SK-N-SH (cell line): ENCODE measurements around the gene MAT1A. TPM values are rescaled to one million over a fixed set of nuclear protein-coding genes. Genes with fewer than 3 reads are reported as not detected.
"Not testable (repeated sequence)": the region's sequence is repeated elsewhere in the genome, so short reads cannot be mapped to it uniquely, and the experiment has no call there.

Source experiments
- CTCF ChIA-PET: fragments of 300-600, 350-600 bp; formaldehyde crosslinking; extraction: SDS; loops from one replicate; lab custom pipeline; 2021; lab: Yijun Ruan, JAX
- POLR2A ChIA-PET: fragments of 350-600 bp; sonication (Branson Sonifier 250); formaldehyde crosslinking; extraction: SDS; loops from one replicate; lab custom pipeline; 2020; ENCODE audit warnings: antibody characterized with exemption, inconsistent platforms; lab: Yijun Ruan, JAX
- DNase-seq: peaks from one replicate; pipeline ENCODE4 v3.0.0; 2012
- H2AFZ ChIP-seq: fragments of 200-600 bp; sonication (generic); 2 replicates; pipeline ENCODE4 v1.8.1; 2016; ENCODE audit warnings: antibody characterized with exemption, mild to moderate bottlenecking, low read depth
- H3F3A ChIP-seq: fragments of 200-600 bp; sonication (generic); replicated peaks from 2 replicates; pipeline ENCODE3; 2016; ENCODE audit warnings: antibody characterized with exemption, mild to moderate bottlenecking; ENCODE audit not compliant: insufficient read depth
- H3K27ac ChIP-seq, 2 experiments: fragments of 200-500 bp in 1 of 2; fragments of 200-600 bp in 1 of 2; sonication (Bioruptor generic) in 1 of 2; sonication (generic), shearing (Covaris generic) in 1 of 2; 2 replicates each; pipeline versions ENCODE4 v1.5.1 to v1.6.1; 2014 to 2016; ENCODE audit warnings: low read depth in 2 of 2, inconsistent platforms in 1 of 2, low read length in 1 of 2, mild to moderate bottlenecking in 1 of 2, mixed read lengths in 1 of 2
- H3K27me3 ChIP-seq: fragments of 200-600 bp; sonication (generic), shearing (Covaris generic); 2 replicates; pipeline ENCODE4 v1.6.1; 2016; ENCODE audit warnings: mixed run types; ENCODE audit not compliant: insufficient read depth
- H3K36me3 ChIP-seq, 2 experiments: fragments of 200-500 bp in 1 of 2; fragments of 200-600 bp in 1 of 2; sonication (Bioruptor generic) in 1 of 2; sonication (generic) in 1 of 2; replicated peaks in 1 of 2; 2 replicates each; pipeline versions ENCODE3 to v1.5.1; 2014 to 2016; ENCODE audit warnings: low read length in 1 of 2, mild to moderate bottlenecking in 1 of 2; ENCODE audit not compliant: insufficient read depth in 2 of 2, control insufficient read depth in 1 of 2
- H3K4me1 ChIP-seq, 2 experiments: fragments of 200-500 bp in 1 of 2; fragments of 200-600 bp in 1 of 2; sonication (Bioruptor generic) in 1 of 2; sonication (generic), shearing (Covaris generic) in 1 of 2; 2 replicates each; pipeline versions ENCODE4 v1.5.1 to v1.6.1; 2014 to 2016; ENCODE audit warnings: low read depth in 1 of 2, low read length in 1 of 2, mixed run types in 1 of 2; ENCODE audit not compliant: insufficient read depth in 2 of 2, control insufficient read depth in 1 of 2
- H3K4me2 ChIP-seq: fragments of 200-600 bp; sonication (generic), shearing (Covaris generic); 2 replicates; pipeline ENCODE4 v1.6.1; 2017; ENCODE audit warnings: mixed run types
- H3K4me3 ChIP-seq, 2 experiments: fragments of 200-500 bp in 1 of 2; fragments of 200-600 bp in 1 of 2; sonication (Bioruptor generic) in 1 of 2; sonication (generic), shearing (Covaris generic) in 1 of 2; 2 replicates each; pipeline versions ENCODE4 v1.5.1 to v1.8.1; 2014 to 2016; ENCODE audit warnings: low read depth in 2 of 2, inconsistent platforms in 1 of 2, low read length in 1 of 2, mild to moderate bottlenecking in 1 of 2, mixed read lengths in 1 of 2, moderate library complexity in 1 of 2
- H3K79me2 ChIP-seq: fragments of 200-600 bp; sonication (generic); 2 replicates; pipeline ENCODE4 v1.8.1; 2017; ENCODE audit warnings: mild to moderate bottlenecking; ENCODE audit not compliant: insufficient read depth
- H3K9ac ChIP-seq: fragments of 200-600 bp; sonication (generic); 2 replicates; pipeline ENCODE4 v1.6.1; 2017; ENCODE audit warnings: mixed run types
- H3K9me2 ChIP-seq: fragments of 200-600 bp; sonication (generic); 2 replicates; pipeline ENCODE4 v1.6.1; 2017; ENCODE audit warnings: mixed run types
- H3K9me3 ChIP-seq: fragments of 200-600 bp; sonication (generic); 2 replicates; pipeline ENCODE4 v1.6.1; 2017; ENCODE audit warnings: mixed run types, mild to moderate bottlenecking, moderate library complexity
- H4K20me1 ChIP-seq: fragments of 200-600 bp; sonication (generic); 2 replicates; pipeline ENCODE4 v1.6.1; 2017; ENCODE audit warnings: mild to moderate bottlenecking, mixed run types; ENCODE audit not compliant: insufficient read depth
- FOSL2 ChIP-seq: IDR thresholded peaks from 2 replicates; pipeline ENCODE4 v1.4.0; 2012; ENCODE audit warnings: low read depth, mild to moderate bottlenecking, moderate library complexity, borderline replicate concordance
- FOXJ3 ChIP-seq: sonication (generic); formaldehyde crosslinking; IDR thresholded peaks from 2 replicates; pipeline ENCODE4 v1.5.1; 2020; ENCODE audit warnings: mild to moderate bottlenecking, missing genetic modification reagents
- MEF2A ChIP-seq: IDR thresholded peaks from 2 replicates; pipeline ENCODE4 v1.4.0; 2012; ENCODE audit warnings: low read depth, borderline replicate concordance
- MXI1 ChIP-seq: IDR thresholded peaks from 2 replicates; pipeline ENCODE4 v1.6.1; 2012; ENCODE audit warnings: mild to moderate bottlenecking, low read depth, low read length, improper control_type of control experiment
- NFIC ChIP-seq: IDR thresholded peaks from 2 replicates; pipeline ENCODE4 v1.4.0; 2012; ENCODE audit warnings: borderline replicate concordance
- RXRA ChIP-seq: IDR thresholded peaks from 2 replicates; pipeline ENCODE4 v1.4.0; 2012; ENCODE audit warnings: low read depth, mild to moderate bottlenecking, borderline replicate concordance
- TEAD4 ChIP-seq: IDR thresholded peaks from 2 replicates; pipeline ENCODE4 v1.4.0; 2012; ENCODE audit warnings: mild to moderate bottlenecking, borderline replicate concordance; ENCODE audit not compliant: insufficient read depth
- WGBS: methylation state at CpG from one replicate; pipeline ENCODE4 v1.1.6; 2017; ENCODE audit warnings: low lambda C conversion rate; 5-methylcytosine and 5-hydroxymethylcytosine counted together
- polyA plus RNA-seq, 3 experiments: library from polyadenylated mRNA; depleted of rRNA; stranded (reverse); fragments of >200 nt; gene quantifications; 2 replicates each; pipeline ENCODE4 v1.2.3, GENCODE V29; 2012
- TF ChIP-seq, protein P1 (sequence below): fragments of 150-350 bp; IDR thresholded peaks from 2 replicates; pipeline ENCODE4 v1.6.1; 2016; ENCODE audit warnings: mild to moderate bottlenecking, low read depth, low read length

Gene MAT1A
- polyA plus RNA-seq, 1 of the 3 experiments (the other 2 are of a cell fraction): 0.03 TPM

- TF ChIP-seq, protein P1, sequence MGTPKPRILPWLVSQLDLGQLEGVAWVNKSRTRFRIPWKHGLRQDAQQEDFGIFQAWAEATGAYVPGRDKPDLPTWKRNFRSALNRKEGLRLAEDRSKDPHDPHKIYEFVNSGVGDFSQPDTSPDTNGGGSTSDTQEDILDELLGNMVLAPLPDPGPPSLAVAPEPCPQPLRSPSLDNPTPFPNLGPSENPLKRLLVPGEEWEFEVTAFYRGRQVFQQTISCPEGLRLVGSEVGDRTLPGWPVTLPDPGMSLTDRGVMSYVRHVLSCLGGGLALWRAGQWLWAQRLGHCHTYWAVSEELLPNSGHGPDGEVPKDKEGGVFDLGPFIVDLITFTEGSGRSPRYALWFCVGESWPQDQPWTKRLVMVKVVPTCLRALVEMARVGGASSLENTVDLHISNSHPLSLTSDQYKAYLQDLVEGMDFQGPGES: no peak
- TF ChIP-seq MEF2A (no peak), MXI1 (no peak), FOSL2 (no peak), RXRA (no peak)
Measured at GRCh38 chr10:80253266-80253962, 36.0 kb downstream of the MAT1A start (continued).

DNA sequence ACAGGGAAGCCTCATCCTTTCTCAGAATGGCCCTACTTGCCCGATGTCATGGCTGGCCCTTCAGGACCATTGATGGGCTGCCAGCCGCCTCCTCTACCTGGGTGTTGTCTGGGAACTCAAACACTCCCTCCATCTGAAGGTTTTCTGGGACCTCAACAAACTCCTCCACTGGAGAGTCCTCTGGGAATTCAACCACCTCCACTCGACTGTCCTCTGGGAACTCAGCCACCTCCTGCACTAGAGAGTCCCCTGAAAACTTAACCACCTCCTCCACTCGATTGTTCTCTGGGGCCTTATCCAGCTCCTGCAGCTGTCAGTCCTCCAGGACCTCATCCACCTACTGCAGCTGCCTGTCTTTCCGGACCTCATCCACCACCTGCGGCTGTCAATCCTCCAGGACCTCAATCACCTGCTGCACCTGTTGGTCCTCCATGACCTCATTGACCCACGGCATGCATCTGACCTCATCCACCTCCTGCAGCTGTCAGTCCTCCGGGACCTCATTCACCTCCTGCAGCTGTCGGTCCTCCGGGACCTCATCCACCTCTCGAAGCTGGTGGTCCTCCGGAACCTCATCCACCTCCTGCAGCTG is 37.1 kb downstream of the MAT1A start:
- TF ChIP-seq FOXJ3: no peak
- TF ChIP-seq RXRA: no peak
- TF ChIP-seq NFIC: no peak
- TF ChIP-seq TEAD4: no peak
- TF ChIP-seq MEF2A: no peak
- Histone ChIP-seq H3F3A (no peaks in the 10 kb centered on the region), H3K27me3 (no peaks in the 10 kb centered on the region), H3K27ac (no peak overlapping the region), H3K79me2 (no peaks in the 10 kb centered on the region), H3K4me2 (no peak overlapping the region), H3K4me3 (no peak overlapping the region), H3K9ac (no peak overlapping the region), H3K9me2 (no peaks in the 10 kb centered on the region), H4K20me1 (no peaks in the 10 kb centered on the region), H3K9me3 (no peaks in the 10 kb centered on the region), H3K4me1 (no peaks in the 10 kb centered on the region), H3K36me3 (no peaks in the 10 kb centered on the region), H2AFZ (no peak overlapping the region)
- WGBS: 55% methylated on average over 12 of the region's 12 CpGs
- DNase-seq: no peak
- ChIA-PET CTCF (interaction anchor here (2.0 kb wide), 1 partner anchor 109 kb away, joined by 5 read pairs; no protein-coding TSS in a partner anchor), POLR2A (no interaction called here)

DNA sequence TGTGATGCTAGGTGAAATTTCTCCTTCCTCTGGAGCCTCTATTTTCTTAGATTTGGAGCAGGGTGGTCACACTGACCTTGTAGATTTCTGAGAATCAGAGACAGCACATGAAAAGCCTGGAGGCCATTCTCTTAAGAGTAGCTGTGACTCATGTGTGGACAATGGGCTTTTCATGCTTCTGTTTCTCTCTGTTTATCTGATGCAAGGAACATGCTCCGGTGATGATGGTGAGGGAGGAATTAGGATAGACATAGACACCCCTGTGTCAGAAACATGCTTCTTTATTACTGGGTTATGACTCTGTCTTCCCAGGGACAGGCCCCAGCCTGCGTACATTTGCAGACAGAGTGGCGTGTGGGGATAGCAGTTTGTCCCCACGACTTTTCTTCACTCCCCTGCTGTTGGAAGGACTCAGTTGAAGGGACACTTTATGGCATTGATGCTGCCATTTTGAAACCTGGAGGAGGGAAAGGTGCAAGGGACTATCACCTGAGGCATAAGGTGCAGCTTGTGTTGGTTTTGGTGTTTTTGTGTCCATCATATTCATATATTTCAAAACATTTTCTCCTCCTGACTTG is 37.7 kb downstream of the MAT1A start:
- WGBS: 31% methylated on average over 4 of the region's 4 CpGs
- H3K9ac ChIP-seq, H2AFZ ChIP-seq, H3K4me2 ChIP-seq, H3F3A ChIP-seq, H3K27ac ChIP-seq, H4K20me1 ChIP-seq, H3K9me2 ChIP-seq, H3K4me3 ChIP-seq, H3K9me3 ChIP-seq, H3K36me3 ChIP-seq, H3K27me3 ChIP-seq, POLR2A ChIA-PET, H3K79me2 ChIP-seq, H3K4me1 ChIP-seq, DNase-seq: not testable (repeated sequence)
- CTCF ChIA-PET: interaction anchor here (2.0 kb wide), 1 partner anchor 108 kb away, joined by 5 read pairs; no protein-coding TSS in a partner anchor

GRCh38 chr10:80250399-80250798 is 39.1 kb downstream of the MAT1A start:
- H3K4me3 ChIP-seq, H4K20me1 ChIP-seq, H3K9me2 ChIP-seq, H3K4me1 ChIP-seq, H3K79me2 ChIP-seq, H3K9ac ChIP-seq, POLR2A ChIA-PET, H3K27me3 ChIP-seq, H3K4me2 ChIP-seq, H3F3A ChIP-seq, CTCF ChIA-PET, H3K27ac ChIP-seq, DNase-seq, H3K9me3 ChIP-seq, H3K36me3 ChIP-seq, H2AFZ ChIP-seq: not testable (repeated sequence)
- no CpG with 5 or more reads among the region's 1 CpG for whole genome bisulfite sequencing

GRCh38 chr10:80249906-80250305 is 39.6 kb downstream of the MAT1A start:
- H3K4me3 ChIP-seq, H3K36me3 ChIP-seq, POLR2A ChIA-PET, H3K4me2 ChIP-seq, H3K27me3 ChIP-seq, CTCF ChIA-PET, H3K9ac ChIP-seq, H3F3A ChIP-seq, H3K4me1 ChIP-seq, H3K9me2 ChIP-seq, H3K27ac ChIP-seq, H3K9me3 ChIP-seq, DNase-seq, H4K20me1 ChIP-seq, H3K79me2 ChIP-seq, H2AFZ ChIP-seq: not testable (repeated sequence)
- 80% methylated on average over 1 of the region's 4 CpGs for WGBS
